GM12865 (cell line): Measurements from ENCODE around the gene COX4I2.

Experiments used
- DNase-seq: peaks from one replicate; pipeline ENCODE4 v3.0.0; 2010; ENCODE audit warnings: low read depth
- H3K4me3 ChIP-seq: 2 replicates; pipeline ENCODE4 v1.5.1; 2011; ENCODE audit warnings: mild to moderate bottlenecking, low read depth, low read length, control low read depth
- CTCF ChIP-seq: IDR thresholded peaks from 2 replicates; pipeline ENCODE4 v1.5.1; 2011; ENCODE audit warnings: low read length, control low read depth, low read depth, inconsistent platforms; ENCODE audit not compliant: insufficient read depth; ENCODE audit errors: missing control alignments

Gene COX4I2

DNA sequence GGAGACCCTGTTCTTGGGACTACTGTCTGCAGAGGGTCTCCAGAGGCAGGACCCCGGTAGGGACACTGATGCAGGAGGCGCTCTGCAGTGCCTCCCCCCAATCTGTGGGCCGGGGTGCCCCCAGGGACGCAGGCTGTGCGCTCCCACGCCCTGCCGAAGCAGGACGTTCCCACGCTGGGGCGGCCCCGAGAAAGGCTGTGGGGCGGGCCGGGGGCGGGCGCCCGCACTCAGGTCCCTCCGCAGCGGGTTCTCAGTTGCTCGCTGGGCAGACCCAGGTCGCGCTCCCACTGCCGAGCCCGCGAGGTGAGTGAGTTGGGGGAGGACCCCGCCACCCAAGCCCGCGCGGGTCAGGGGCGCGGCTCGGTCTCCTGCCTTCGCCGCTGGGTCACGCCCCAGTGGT is at the start of gene COX4I2:
COX4I2 (plus strand) TSS at position 253 of the 400 bp plus-strand sequence. CDS start 1,106 bp downstream, outside the sequence.
- DNase-seq: no peak
- no peak within 1 kb of the TSS for H3K4me3 ChIP-seq
- no peak for TF ChIP-seq CTCF

DNA sequence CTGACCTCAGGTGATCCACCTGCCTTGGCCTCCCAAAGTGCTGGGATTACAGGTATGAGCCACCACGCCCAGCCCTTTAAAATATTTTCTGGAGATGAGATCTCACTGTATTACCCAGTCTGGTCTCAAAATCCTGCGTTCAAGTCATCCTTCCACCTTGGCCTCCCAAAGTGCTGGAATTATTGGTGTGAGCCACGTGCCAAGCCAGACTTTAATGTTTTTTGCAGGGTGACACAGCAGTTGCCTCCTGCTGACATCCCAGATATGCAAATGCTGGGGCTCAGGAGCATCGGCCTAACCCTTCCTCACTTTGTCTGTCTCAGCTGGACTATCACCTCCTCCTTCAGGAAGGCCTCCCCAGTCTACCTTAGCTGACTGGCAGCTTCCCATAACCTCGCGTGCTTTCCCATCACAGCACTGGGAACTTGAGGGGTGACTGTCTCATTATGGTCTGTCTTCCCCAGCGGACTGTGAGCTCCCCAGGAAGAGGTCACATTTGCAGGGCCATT is 46.9 kb upstream of the COX4I2 start:
- no peak overlapping the region for H3K4me3 ChIP-seq
- no peak for DNase-seq
- TF ChIP-seq CTCF: no peak

DNA sequence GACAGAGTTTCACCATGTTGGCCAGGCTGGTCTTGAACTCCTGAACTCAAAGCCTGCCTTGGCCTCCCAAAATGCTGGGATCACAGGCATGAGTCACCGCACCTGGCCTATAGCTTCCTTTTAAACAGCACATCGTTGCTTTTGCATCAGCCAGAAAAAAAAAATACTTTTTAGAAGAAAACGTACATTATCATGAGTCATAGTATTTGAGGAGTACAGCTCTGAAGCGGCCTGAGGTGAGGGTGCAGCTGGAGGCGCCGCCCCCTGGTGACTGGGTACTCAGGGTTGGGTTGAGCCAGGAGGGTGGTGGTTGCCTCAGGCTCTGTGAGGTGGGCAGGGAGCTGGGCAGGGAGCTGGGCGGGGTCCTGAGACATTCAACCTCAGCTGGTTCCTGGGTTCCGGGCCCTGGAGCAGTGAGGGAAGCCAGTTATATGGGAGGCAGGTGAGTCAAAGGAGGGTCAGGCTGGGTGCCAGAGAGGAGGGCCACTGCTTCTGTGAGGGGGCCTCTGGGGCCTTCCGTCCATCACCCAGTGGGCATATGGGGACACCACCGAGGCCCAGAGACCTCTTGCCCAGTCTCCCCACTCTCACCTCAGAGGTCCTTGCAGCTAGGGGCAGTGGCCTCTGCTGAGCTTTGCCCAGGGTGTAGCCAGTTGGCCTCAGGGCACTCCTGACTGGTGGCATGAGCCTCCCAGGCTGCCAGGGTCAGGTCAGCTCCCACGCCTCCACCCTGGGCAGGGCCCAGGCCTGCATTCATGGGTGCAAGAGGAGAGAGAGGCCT is 44.3 kb upstream of the COX4I2 start:
- TF ChIP-seq CTCF: no peak
- H3K4me3 ChIP-seq: no peak overlapping the region
- DNase-seq: no peak

DNA sequence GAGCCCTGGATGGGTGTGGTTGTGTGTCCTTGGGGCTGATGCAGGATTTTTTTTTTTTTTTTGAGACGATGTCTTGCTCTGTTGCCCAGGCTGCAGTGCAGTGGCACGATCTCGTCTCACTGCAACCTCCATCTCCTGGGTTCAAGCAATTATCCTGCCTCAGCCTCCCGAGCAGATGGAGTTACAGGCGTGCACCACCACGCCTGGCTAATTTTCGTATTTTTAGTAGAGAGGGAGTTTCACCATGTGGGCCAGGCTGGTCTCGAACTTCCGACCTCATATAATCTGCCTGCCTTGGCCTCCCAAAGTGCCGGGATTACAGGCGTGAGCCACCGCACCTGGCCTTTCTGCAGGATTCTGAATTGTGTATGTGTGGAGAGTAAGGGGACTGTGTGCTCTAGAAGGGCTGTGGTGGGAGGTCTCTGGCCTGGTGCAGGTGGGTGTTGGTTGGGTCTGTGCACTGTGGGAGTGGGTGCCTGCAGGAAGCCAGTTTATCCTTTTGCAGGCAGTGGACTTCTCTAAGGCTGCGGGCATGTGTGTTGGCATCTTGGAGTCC is 43.6 kb upstream of the COX4I2 start:
- DNase-seq: no peak
- no peak for TF ChIP-seq CTCF
- H3K4me3 ChIP-seq: no peak overlapping the region

DNA sequence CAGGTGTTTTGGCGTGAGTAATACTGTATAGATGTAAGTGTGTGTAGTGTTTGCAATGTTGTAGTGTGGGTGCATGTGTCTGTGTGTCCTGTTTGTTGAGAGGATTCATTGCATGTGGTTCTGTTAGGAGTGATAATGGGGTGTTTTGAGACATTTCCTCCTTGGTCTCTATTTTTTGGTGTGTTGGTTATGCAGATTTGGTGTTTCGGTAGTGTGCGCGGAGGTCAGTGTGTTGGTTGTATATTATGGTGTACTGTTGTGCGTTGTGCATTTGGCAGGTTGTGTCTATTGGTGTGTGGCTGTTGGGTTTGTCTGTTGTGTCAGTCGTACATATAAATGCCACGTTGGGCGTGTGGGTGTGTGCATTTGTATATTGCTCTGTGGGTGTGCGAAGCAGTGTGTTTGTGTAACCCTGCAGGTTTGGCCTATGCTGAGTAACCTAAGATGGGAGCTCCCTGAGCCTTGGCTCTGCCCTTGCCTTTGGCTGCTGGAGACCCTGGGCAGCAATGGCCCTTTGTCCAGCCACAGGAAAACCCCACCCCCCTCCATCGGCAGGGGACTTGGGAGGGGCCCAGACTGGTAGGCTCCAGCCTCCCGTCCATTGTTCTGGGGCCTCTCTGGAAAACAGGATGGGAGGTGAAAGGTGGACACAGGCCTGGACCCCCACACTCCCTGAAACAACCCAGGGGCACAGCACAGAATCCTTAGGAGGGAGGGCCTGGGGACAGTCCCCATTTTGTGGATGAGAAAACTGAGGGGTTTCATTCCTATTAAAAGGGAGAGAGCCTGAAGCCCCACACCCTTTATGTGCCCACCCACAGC is 42.9 kb upstream of the COX4I2 start:
- DNase-seq: no peak
- TF ChIP-seq CTCF: no peak
- no peak overlapping the region for H3K4me3 ChIP-seq

DNA sequence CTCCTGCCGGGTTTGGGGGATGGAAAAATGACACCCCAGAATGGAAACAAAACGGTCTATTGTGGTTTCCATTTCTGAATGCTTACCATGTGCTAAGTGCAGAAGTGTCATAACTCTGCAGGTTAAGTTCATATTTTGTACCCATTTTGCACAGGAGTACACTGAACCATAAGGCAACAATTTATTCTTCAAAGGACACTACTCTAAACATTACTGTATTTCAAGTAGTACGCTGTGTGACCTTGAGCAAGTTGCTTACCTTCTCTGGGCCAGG is 42.4 kb upstream of the COX4I2 start:
- TF ChIP-seq CTCF: no peak
- no peak overlapping the region for H3K4me3 ChIP-seq
- DNase-seq: no peak
